Activated CD8-positive, alpha-beta memory T cell treated with anti-CD3 and anti-CD28 coated beads for 24 hours (primary cell): ENCODE measurements around the gene USP37.

ENCODE experiments used
- DNase-seq: peaks from one replicate; pipeline ENCODE4 v3.0.0-alpha.2; 2020

Gene USP37, protein sequence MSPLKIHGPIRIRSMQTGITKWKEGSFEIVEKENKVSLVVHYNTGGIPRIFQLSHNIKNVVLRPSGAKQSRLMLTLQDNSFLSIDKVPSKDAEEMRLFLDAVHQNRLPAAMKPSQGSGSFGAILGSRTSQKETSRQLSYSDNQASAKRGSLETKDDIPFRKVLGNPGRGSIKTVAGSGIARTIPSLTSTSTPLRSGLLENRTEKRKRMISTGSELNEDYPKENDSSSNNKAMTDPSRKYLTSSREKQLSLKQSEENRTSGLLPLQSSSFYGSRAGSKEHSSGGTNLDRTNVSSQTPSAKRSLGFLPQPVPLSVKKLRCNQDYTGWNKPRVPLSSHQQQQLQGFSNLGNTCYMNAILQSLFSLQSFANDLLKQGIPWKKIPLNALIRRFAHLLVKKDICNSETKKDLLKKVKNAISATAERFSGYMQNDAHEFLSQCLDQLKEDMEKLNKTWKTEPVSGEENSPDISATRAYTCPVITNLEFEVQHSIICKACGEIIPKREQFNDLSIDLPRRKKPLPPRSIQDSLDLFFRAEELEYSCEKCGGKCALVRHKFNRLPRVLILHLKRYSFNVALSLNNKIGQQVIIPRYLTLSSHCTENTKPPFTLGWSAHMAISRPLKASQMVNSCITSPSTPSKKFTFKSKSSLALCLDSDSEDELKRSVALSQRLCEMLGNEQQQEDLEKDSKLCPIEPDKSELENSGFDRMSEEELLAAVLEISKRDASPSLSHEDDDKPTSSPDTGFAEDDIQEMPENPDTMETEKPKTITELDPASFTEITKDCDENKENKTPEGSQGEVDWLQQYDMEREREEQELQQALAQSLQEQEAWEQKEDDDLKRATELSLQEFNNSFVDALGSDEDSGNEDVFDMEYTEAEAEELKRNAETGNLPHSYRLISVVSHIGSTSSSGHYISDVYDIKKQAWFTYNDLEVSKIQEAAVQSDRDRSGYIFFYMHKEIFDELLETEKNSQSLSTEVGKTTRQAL

GRCh38 chr2:218568190-218569037 lies at the start of gene USP37, which contains the start of gene CNOT9:
Gene USP37, minus strand, starts transcription at chr2:218568351. Its CDS starts 9,698 bp downstream, at chr2:218558653.
Gene CNOT9, plus strand, starts transcription at chr2:218568839. Its CDS starts 116 bp downstream, at chr2:218568955.
- peak; percentile 100 for DNase-seq

- DNase-seq = no peak
Measured at GRCh38 chr2:218615868-218616315, 47.7 kb upstream of the USP37 start.

GRCh38 chr2:218607436-218608115 lies 39.4 kb upstream of the USP37 start, which contains the start of gene PLCD4:
Gene PLCD4, plus strand, starts transcription at chr2:218607899. Its CDS starts 7,841 bp downstream, at chr2:218615740.
- no peak for DNase-seq

GRCh38 chr2:218605432-218605831 lies 37.3 kb upstream of the USP37 start:
- DNase-seq = no peak

DNA sequence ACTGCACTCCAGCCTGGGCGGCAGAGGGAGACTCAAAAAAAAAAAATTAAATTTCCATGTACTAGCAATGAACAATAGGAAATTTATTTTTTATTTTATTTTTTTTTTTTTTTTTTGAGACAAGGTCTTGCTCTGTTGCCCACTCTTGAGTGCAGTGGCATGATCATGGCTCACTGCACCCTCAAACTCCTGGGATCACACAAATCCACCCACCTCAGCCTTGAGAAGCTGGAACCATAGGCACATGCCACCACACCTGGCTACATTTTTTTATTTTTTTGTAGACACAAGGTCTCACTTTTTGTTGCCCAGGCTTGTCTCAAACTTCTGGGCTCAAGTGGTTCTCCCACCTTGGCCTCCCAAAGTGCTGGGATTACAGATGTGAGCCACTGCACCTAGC lies 17.4 kb upstream of the USP37 start:
- no peak for DNase-seq

GRCh38 chr2:218583983-218584850 lies 16.1 kb upstream of the USP37 start:
- DNase-seq = no peak

DNA sequence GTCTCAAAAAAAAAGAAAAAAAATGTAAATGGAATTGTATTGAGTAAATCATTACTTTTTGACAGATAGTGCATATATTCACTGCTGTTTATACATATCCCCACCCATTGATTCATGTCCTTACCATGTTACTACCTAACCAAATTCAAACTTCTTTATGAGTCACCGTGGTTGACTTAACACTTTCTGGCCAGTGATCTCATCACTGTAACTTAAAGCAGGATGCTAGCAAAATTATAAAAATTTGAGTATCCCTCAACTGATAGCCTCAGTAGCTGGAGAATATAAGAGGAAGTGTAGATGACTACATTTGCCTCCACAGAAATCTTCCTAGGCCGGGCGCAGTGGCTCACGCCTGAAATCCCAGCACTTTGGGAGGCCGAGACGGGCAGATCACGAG lies 13.9 kb upstream of the USP37 start:
- DNase-seq = no peak

DNA sequence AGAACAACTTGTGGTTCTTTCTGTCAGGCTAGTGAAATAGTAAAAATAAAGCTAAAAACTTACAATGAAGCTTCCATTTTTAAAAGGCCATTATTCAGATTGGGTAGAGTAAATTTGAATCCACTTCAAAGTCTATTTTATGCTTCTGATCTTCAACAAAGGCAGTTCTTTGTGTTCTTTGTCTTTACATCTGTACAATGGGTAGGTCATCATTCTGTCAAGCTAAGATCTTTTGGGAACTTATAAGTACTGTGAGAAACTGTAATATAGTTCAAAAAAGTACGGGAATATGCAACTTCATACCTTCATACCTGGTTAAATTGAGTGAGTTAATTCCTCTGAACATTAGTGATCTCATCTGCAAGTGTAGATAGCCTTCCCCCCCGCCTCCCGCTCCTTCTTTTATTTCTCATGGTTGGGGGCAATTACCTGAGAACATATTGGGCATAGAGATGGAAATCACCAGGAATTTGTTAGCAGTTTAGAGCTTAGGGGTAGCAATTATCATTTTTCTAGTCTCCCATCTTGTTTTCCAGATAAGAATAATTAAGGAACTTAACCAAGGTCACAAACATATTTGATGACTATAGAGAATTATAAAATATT lies 10.2 kb upstream of the USP37 start:
- no peak for DNase-seq

DNA sequence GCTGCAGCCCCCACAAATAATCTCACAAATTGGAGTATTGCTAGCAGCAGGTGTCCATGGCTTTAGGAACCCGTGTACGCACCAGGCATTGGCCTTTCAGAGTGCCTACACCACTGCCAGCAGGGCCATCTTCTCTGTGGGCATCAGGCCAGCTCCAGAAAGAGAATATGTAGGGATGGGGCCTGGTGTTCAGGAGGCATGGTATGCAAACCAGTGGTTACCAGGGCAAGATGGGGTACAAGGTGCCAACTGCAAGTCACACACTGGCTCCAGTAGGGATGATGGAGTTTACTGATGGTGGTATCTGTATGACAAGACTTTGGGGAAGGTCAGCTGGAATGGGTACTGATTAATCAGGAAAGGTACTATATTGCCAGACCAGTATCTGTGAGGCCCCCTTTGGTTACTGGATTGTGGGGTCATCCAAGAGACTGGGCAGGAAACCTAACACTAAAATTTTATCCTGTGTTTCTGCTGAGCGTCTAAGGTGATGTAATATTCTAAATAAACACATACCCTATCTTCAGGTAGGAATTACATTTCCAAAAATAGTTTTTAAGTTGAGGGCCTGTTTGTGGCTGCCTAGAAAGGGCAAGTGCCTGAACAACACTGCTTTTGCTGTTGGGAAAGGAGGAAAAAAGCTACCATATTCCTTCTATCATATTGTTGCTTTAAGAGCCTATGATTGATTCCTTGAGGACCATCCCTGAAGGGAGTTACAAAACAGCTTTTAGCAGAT lies 9.5 kb upstream of the USP37 start:
- DNase-seq = no peak

DNA sequence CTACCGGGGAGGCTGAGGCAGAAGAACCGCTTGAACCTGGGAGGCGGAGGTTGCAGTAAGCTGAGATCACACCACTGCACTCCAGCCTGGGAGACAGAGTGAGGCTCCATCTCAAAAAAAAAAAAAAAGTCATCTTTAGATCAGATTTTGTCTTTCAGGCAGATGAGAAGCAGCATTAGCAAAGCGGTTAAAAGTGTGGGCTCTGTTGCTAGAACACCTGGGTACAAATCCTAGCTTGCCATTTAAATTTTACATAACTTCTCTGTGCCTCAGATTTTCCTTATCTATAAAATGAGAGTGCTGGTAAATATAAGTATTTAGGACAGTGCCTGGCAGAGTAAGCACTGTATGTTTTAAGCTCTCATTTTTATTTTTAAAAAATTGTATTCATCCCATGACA lies 8.7 kb upstream of the USP37 start:
- no peak for DNase-seq

DNA sequence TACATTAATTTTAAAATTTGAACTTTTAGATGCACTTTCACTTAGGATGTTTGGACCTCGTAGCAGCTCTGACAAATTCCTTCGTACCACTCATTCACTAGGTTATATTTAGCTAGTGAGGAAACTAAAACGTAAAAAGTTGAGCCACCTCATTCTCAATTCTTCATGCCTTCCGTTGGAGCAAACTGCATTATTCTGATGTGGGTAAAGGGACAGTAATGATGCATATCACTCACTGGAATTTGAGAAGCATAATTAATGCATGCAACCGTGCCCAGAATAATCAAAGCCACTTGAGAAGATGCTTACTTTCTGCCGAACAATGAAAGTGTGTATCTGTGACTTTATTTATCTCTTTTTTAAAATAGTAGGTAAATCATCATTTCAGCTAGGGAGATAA lies 2.7 kb upstream of the USP37 start:
- DNase-seq = no peak

DNA sequence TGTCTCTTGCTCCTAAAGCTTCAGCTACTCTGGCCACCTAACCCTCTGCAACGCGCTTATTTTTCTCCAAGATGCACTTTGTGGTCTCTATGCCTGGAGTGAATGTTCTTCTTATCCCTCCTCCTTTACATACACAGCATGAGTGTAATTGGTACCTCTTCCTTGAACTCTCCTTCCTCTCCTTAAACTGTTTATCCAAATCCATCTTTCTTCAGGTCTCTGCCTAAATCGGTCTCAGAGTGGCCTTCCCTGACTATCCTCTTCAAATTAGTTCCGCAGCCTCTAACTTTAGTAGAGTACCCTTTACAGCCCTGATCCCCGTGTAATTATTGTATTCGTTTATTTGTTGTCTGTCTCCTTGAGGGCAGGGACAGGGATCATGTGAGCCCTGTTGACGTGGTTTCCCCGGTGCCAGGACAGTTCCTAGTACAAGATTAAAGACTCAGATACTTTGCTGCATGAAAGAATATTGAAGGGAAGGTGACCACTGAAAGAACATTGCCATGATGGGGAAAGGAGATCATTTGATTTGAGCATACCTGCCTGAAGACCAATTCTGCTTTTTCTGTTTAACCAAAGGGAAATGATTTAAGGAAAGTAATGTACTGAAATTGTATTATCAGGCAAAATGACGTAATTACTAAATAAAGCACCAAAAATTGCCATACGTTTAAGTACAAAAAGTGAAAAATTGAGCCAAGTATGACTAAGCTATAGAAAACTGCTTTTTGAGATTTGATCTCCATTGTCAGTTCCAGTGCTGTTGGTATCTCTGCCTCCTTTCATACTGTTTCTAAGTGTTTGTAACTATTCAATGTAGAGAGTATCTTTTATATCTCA lies 1.7 kb upstream of the USP37 start:
- no peak for DNase-seq

DNA sequence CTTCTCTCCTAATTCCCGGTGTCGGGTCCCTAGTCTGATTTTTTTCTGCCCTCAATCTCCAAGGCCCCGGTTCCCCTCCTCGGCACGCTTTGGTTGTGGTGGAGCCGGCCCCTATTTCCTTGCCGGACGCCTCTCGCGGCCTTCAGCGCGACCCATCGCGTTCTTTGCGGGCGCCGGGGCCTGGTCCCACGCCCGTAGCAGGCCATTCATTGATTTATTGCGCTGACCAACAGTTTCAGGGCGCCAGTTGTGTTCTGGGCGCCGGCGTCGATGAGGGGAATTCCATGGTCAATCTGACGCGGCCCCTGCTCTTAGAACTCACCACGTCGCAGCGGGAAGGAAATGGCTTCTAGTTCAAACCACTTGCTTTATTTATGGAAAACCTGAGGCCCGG lies 884 bp upstream of the USP37 start:
- peak; percentile 83 for DNase-seq

- DNase-seq = no peak
Measured at GRCh38 chr2:218567797-218568189, 358 bp downstream of the USP37 start.

GRCh38 chr2:218566296-218566695 lies 1.9 kb downstream of the USP37 start:
- no peak for DNase-seq

- DNase-seq = no peak
Measured at GRCh38 chr2:218564056-218564455, 4.1 kb downstream of the USP37 start.

DNA sequence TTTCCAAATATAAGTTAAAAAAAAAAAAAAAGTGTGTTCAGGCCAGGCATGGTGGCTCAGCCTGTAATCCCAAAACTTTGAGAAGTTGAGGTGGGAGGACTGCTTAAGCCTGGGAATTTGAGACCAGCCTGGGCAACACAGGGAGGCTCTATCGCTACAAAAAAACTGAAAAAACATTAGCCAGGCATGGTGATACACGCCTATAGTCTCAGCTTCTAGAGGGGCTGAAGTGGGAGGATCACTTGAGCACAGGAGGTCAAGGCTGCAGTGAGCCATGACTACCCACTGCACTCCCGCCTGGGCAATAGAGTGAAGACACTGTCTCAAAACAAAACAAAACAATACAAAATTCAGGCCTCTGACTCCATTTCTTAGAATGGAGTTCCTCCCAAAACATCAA lies 9.2 kb downstream of the USP37 start:
- no peak for DNase-seq

- no peak for DNase-seq
Measured at GRCh38 chr2:218557941-218558340, 10.2 kb downstream of the USP37 start.

DNA sequence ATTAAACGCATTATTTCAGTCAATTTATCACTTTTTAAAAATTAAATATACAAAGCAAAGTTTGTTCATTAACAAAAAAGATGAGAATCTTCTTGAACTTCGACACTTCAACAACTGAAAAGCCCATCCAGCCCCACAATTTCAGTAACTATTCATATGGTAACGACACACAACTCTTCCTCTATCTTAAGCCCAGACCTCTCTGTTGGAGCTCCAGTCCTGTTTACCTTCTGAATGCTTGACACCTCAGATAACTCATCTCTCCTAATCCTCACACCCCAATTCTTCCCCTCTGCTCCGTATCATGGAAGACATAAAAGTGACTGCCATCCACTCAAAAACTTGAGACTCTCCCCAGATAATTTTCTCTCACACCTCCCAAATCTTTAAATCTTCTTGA lies 12.6 kb downstream of the USP37 start:
- DNase-seq = no peak
